Fibroblast of skin of left biceps (primary cell): ENCODE results near the gene ROGDI.
"Not testable (repeated sequence)": the region's sequence is repeated elsewhere in the genome, so short reads cannot be mapped to it uniquely, and the experiment has no call there.

Experiments used
- DNase-seq, 2 experiments: peaks; one replicate each; pipeline ENCODE4 v3.0.0-alpha.2; 2013; ENCODE audit warnings: low read depth in 2 of 2

ROGDI gene

DNA sequence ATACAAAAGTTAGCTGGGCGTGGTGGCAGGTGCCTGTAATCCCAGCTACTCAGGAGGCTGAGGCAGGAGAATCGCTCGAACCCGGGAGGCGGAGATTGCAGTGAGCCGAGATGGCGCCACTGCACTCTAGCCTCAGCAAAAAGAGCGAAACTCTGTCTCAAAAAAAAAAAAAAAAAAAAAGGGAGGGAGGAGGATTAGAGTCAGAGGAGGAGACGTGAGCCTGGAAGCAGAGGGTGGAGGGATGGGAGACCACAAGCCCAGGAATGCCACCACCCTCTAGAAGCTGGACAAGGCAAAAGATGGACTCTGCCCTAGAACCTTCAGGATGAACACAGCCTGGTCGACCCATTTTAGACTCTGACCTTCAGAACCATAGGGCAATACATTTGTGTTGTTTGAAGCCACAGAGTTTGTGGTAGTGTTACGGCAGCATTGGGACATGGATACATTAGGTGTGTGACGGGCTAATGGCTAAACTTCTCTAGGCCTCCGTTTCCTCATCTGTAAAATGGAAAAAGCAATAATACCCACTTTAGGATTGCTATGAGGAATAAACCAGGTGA, 9.4 kb downstream of the ROGDI start:
- DNase-seq = no peak

- DNase-seq = no peak
Observed at GRCh38 chr16:4790871-4791270, 11.6 kb downstream of the ROGDI start.

DNA sequence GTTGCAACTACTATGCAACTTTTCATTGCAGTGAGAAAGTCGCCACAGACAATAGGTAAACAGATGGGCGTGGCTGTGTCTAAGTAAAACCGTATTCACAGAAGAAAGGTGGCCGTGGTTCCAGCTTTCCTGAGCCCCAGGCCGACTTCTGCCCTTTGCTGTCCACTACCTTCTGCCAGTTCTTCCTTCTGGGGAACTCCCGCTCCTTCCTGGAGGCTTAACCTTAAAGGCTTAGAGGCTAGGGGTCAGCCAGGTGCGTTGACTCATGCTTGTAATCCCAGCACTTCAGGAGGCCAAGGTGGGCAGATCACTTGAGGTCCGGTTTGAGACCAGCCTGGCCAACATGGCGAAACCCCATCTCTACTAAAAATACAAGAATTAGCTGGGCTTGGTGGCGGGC, 12.2 kb downstream of the ROGDI start:
- DNase-seq = no peak

- DNase-seq = no peak
Observed at GRCh38 chr16:4788910-4789309, 13.5 kb downstream of the ROGDI start.

DNA sequence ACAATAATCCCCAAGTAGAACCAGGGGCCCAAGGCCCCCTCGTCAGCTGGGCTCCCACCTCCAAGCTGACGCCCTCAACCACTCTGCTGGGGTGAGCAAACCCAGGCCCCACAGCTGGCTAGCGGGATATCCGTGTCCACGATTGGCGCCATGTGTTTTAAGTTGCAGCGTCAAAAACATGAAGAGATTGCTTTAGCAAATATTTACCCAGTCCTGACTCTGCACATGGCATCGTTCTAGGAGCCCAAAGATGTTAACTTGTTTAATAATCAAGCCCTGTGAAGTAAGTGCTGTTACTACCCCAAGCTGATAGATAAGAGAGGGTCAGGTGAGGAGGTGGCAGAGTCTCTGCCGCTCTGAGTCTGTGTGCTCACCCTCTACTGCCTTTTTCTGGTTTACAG, 13.9 kb downstream of the ROGDI start:
- no peak for DNase-seq

DNA sequence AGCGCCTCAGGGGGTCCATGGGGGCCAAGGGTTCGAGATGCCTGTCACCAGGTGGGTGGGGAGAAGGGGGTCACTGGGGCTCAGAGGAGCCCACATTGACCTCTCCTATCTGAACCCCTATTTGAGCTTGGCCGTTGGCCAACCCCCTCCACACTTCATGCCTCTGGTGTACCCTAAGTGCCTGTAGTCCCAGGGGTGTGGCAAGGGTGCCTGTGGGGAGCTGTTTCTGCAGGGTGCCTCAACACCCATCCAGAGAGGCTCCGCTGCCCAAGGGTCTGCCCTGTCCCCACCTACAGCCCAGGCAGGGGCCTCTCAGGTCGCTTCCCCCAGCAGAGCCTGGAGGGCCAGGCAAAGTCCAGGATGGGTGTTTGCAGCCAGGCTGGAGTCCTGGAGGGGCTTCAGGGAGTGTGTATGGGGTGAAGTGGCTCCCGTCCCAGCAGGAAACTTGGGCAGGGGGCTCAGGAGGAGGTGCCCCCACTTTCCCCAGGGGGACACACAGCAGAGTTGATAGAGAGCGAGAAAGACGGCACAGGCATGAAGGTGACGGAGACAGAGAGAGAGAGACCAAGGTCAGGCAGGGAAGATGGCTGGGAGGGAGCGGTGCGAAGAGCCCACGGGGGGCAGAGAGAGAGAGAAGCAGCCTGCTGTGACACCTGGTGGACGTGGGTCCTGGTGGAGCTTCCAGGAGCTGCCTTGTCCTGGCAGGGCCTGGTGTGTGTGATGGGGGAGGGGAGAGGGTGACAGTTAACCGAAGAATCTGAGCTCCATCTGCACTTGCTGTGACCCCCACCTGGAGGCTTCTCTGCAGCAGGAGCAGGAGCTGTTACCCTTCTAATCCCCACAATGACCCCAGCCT, 14.6 kb downstream of the ROGDI start, which contains the start of gene SEPTIN12:
Gene SEPTIN12 (minus strand): TSS at position 719 of the 856 bp plus-strand sequence. CDS start 700 bp downstream, at position 19.
- no peak for DNase-seq

- no peak for DNase-seq
Observed at GRCh38 chr16:4787068-4787467, 15.4 kb downstream of the ROGDI start.

GRCh38 chr16:4785758-4786433, 16.5 kb downstream of the ROGDI start:
- no peak for DNase-seq

DNA sequence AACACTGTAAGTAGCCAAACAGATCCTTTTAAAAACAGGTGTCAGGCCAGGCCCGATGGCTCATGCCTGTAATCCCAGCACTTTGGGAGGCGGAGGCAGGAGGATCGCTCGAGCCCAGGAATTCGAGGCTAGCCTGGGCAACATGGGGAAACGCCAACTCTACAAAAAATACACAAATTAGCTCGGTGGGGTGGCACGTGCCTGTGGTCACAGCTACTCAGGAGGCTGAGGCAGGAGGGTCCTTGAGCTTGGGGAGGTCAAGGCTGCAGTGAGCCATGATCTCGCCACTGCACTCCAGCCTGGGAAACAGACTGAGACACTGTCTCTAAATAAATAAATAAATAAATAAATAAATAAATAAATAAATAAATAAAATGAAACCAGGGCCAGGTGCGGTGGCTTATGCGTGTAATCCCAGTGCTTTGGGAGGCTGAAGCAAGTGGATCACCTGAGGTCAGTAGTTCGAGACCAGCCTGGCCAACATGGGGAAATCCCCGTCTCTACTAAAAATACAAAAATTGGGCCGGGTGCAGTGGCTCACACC, 17.9 kb downstream of the ROGDI start:
- not testable (repeated sequence) for DNase-seq

- DNase-seq = no peak
Observed at GRCh38 chr16:4783951-4784336, 18.5 kb downstream of the ROGDI start.

DNA sequence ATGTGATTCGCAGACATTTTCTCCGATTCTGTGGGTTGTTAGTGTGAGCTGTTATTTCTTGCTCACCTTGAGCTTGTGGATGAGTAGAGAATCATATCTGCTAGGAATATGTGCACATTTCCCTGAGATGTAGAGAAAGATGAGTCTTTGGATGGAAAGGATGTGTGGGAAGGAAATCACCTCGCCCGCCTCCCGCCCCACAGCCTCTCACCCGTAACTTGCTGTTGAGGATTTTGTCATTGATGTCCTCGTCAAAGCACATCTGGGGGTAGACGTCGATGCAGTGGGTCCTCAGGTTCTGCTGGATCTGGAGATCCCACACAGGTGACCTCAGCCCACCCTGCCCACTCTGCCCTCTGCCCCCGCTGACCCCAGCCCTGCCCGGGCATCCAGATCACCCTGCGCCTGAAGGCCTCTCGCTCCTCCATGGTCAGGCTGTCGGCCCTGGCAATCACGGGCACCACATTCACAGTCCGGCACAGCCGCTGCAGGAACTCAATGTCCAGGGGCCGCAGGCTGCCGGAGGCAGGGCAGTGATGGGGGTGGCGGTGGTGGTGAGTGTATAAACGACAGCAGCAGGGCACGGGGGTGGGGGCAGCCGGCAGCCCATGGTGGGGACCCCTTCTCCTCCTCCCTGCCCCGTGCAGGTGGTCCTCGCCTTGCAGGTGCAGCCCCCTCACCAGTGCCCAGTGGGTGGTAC, 19.0 kb downstream of the ROGDI start:
- no peak for DNase-seq

DNA sequence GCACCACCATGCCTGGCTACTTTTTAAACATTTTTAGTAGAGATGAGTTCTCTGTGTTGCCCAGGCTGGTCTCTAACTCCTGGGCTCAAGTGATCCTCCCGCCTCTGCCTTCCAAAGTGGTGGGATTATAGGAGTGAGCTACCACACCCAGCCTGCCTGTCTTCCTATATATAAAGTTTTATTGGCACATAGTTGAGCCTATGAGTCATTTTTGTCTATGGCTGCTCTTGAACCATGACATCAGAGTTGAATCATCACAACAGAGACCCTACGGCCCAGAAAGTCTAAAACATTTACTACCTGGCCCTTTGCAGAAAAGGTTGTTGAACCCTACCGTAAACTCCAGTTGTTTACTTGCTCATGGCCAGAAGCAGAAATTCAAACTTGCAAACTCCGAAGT, 22.2 kb downstream of the ROGDI start:
- DNase-seq = no peak

DNA sequence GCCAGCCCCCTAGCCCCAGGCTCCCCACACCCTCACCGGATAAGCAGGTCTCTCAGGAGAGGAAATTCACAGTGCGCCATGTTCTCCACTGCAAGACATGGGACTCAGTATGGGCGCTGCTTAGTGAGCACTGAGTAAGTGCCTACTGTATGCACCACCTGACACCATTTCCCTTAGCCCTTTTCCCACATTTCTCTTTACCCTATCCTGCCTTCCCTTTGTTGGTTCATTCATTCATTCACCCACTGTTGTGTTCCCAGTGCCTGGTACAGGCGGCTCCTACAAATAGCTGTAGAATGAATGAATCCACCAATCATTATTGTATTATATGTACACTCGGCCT, 24.4 kb downstream of the ROGDI start:
- DNase-seq = no peak

- DNase-seq = no peak
Observed at GRCh38 chr16:4777339-4778049, 24.9 kb downstream of the ROGDI start.

DNA sequence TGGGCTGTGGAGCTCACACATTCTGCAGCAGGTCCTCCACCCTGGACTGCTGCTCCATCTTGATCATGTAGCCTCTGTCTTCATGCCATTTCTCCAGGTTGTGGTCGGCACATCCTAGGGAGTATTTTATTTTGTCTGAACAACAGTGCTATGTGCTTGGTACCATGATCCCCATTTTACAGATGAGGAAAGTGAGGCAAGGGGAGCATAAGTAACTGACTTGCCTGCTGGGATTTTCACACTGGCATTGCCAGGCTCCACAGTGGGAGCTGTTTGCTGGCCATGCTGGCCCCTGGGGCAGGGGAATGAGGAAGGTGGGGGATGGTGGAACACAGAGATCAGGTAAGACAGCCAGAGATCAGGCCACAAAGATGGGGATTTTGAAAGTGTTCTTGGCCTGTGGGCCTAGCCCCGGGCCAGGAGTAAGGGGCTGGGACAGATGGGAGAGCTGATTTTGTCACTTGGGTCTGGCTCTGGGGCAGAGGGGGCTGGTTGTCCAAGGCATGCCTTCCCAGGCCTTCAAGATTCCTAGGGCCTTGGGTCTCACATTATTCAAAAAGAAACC, 26.2 kb downstream of the ROGDI start:
- DNase-seq = no peak

- no peak for DNase-seq
Observed at GRCh38 chr16:4775005-4775404, 27.4 kb downstream of the ROGDI start.

- DNase-seq = no peak
Observed at GRCh38 chr16:4772351-4772750, 30.1 kb downstream of the ROGDI start.

DNA sequence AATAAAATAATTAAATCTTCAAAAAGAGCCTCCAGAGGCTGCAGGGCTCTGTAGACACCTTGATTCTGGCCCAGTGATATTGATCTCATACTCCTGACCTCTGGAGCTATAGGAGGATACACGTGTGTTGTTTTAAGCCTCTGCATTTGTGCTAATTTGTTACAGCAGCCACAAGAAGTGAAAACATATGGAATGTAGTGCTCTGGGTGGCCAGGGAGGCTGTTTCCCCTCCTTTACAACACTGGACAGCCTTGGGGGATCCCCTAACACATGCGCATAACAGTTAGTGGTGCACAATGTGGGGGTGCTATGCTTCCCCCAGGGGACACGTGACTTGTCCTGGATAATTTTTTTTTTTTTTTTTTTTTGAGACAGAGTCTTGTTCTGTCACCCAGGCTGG, 30.8 kb downstream of the ROGDI start:
- DNase-seq = no peak

- no peak for DNase-seq
Observed at GRCh38 chr16:4769306-4769638, 33.2 kb downstream of the ROGDI start.

DNA sequence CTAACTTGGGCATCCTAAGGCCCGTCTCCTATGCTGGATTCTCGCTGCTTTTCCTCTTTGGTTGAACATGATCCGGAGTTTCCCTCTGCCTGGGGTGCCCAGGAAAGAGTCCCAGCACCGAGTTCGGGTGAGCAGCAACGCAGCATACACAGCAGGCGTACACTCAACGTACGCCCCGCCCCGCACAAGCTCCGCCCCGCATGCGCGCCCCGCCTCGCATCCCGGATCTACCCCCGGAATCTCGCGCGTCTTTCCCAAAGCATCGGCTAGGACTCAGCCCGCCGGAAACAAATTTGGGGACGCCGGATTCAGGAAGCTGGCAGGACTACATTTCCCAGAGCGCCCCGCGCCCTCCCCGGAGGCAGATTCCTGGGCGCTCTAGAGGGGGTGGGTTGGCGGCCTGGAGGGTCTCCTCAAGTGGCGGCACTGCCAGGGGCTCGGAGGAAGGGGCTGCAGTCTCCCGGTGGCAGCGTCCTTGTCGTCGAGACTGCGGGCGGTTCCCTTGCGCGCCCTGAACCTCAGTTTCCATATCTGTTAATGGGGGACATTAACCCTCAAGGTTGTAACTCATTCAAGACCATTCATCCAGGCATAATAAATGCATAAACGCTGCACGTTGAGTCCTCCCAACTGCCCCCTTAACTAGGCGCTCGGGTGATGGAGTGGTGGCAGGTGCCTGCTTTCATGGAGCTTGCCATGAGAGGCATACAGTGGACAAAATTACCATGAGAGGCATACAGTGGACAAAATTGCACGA, 33.7 kb downstream of the ROGDI start:
- DNase-seq = peak; percentile 85 to 88
